ENCODE measurements around the gene OSBPL2.

OSBPL2 gene

GRCh38 chr20:62316331-62317166, 78.2 kb downstream of the OSBPL2 start:
- DNase-seq (ENCODE audit: insufficient read length, low spot score), result no peak
- TF ChIP-seq POLR2A (IDR thresholded peaks at IDR 0.05; ENCODE audit: low read depth, low read length), result no peak
- no peak for FAIRE-seq

GRCh38 chr20:62317167-62317655, 78.9 kb downstream of the OSBPL2 start:
- no peak for FAIRE-seq
- no peak for DNase-seq (ENCODE audit: insufficient read length, low spot score)
- TF ChIP-seq POLR2A (IDR thresholded peaks at IDR 0.05; ENCODE audit: low read depth, low read length), result no peak

- DNase-seq (ENCODE audit: insufficient read length, low spot score) (no peak), FAIRE-seq (no peak)
- TF ChIP-seq POLR2A (IDR thresholded peaks at IDR 0.05; ENCODE audit: low read depth, low read length), result no peak
Measured at GRCh38 chr20:62318400-62319345, 80.4 kb downstream of the OSBPL2 start.

- no peak for DNase-seq (ENCODE audit: insufficient read length, low spot score)
- no peak for FAIRE-seq
- no peak for TF ChIP-seq POLR2A (IDR thresholded peaks at IDR 0.05; ENCODE audit: low read depth, low read length)
Measured at GRCh38 chr20:62319346-62319909, 81.1 kb downstream of the OSBPL2 start.

DNA sequence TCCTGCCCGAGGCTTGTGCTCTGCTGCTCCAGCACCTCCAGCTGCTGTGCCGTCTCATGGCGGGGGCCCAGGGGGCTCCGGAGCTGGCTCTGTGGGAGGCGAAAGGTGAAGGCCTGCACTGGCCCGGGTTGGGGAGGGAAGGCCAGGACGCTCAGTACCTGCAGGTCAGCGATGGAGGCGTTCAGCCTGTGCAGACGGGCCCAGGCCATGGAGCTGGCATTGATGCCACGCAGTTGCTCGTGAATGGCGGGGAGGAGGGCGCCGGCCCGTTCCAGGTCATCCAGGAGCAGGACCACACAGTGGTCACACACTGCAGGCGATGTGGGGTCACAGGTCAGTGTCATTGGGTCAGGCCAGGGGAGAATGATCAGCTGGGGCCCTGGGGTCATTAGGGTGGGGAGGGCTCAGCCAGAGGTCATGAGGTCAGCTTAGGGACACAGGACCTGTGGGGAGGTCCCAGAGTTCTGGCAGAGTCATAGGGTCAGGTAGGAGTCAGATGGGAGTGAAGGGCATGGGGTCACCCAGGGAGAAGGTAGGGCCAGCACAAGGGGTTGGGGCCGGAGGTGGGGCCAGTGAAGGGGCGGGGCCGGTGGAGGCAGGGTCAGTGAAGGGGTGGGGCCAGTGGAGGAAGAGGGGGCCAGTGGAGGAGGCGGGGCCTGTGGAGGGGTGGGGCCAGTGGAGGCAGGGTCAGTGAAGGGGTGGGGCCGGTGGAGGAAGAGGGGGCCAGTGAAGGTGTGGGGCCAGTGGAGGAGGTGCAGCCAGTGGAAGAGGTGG, 82.4 kb downstream of the OSBPL2 start:
- DNase-seq (ENCODE audit: insufficient read length, low spot score), result no peak
- no peak for FAIRE-seq
- no peak for TF ChIP-seq POLR2A (IDR thresholded peaks at IDR 0.05; ENCODE audit: low read depth, low read length)

DNA sequence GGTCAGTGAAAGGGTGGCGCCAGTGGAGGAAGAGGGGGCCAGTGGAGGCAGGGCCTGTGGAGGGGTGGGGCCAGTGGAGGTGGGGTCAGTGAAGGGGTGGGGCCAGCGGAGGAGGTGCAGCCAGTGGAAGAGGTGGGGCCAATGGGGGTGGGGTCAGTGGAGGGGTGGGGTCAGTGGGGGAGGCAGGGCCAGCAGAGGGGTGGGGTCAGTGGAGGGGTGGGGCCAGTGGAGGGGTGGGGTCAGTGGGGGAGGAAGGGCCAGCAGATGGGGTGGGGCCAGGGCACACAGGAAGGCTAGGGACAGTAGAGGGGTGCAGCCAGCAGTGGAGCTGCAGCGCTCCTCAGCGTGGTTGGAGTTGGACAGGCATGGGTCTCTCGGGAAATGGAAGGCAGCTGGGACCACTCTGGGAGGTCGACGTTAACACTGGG, 83.2 kb downstream of the OSBPL2 start:
- no peak for FAIRE-seq
- DNase-seq (ENCODE audit: insufficient read length, low spot score), result no peak
- no peak for TF ChIP-seq POLR2A (IDR thresholded peaks at IDR 0.05; ENCODE audit: low read depth, low read length)

DNA sequence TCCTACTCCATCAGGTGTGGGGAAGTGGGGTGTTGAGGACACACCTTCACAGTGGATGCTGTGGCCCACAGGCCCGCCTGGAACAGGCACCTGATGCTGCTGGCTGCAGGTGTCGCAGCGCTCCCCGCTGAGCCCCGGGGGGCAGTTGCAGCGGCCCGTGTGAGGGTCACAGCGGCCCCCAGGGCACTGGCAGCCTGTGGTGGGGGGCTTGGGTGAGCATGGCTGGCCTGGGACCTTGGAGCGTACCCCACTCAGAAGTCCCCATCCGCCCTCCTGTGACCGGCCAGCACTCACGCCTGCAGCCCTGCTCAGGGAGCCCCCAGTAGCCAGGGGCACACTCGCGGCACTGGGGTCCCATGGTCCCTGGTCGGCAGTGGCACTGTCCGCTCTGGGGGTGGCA, 83.7 kb downstream of the OSBPL2 start:
- no peak for TF ChIP-seq POLR2A (IDR thresholded peaks at IDR 0.05; ENCODE audit: low read depth, low read length)
- no peak for FAIRE-seq
- DNase-seq (ENCODE audit: insufficient read length, low spot score), result no peak

GRCh38 chr20:62322492-62323041, 84.2 kb downstream of the OSBPL2 start:
- DNase-seq (ENCODE audit: insufficient read length, low spot score) (no peak), FAIRE-seq (no peak)
- TF ChIP-seq POLR2A (IDR thresholded peaks at IDR 0.05; ENCODE audit: low read depth, low read length), result no peak

GRCh38 chr20:62323146-62323979, 85.0 kb downstream of the OSBPL2 start:
- no peak for DNase-seq (ENCODE audit: insufficient read length, low spot score)
- TF ChIP-seq POLR2A (IDR thresholded peaks at IDR 0.05; ENCODE audit: low read depth, low read length), result no peak
- FAIRE-seq, result no peak

DNA sequence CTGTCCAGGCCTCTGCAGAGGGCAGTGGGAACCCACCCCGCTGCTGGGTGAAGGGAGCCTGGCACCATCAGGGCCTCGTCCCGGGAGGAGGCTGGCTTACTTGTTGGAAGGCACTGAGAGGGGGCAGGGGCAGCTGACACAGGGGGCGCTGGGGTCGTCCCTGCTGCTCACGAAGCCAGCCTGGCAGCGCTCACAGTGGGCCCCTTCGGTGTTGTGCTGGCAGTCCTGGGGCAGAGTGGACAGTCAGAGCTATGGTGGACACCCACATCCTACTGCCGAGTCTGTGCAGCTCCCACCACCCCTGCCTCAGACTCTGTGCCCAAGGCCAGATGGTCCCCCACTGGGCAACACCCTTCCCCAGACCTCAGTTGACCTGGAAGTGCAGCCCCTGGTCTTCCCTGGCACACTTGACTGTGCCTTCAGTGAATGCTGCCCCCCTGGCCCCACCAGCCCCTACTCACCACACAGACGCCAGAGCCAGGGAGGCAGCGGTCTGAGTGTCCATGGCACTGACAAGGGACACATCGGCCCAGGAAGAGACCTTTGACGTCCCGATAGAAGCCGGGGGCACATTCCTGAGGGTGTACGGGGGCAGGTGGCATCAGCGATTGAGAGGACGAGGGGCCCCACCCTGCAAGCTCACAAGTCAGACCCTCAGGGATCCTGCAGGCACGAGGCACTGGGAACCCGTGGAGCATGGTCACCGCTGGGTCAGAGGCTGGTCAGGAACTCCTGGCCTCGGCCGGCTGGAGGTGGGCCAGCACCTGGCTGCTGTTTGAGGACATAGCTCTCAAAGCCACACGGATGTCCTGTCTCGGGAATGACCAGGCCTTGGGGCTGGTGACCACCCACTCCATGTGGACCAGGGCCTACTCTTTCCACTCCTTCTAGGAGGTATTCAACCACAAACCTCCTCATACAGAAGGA, 85.9 kb downstream of the OSBPL2 start:
- DNase-seq (ENCODE audit: insufficient read length, low spot score), result no peak
- no peak for TF ChIP-seq POLR2A (IDR thresholded peaks at IDR 0.05; ENCODE audit: low read depth, low read length)
- FAIRE-seq, result no peak

- DNase-seq (ENCODE audit: insufficient read length, low spot score), result no peak
- no peak for FAIRE-seq
- no peak for TF ChIP-seq POLR2A (IDR thresholded peaks at IDR 0.05; ENCODE audit: low read depth, low read length)
Measured at GRCh38 chr20:62325172-62325905, 87.0 kb downstream of the OSBPL2 start.
